Spinal cord (tissue), 9 donors: ENCODE data around the gene LOC101059915.
"Not testable (repeated sequence)": the region's sequence is repeated elsewhere in the genome, so short reads cannot be mapped to it uniquely, and the experiment has no call there.

Experiments used
- DNase-seq, 6 donors: peaks; one replicate each; pipeline versions ENCODE4 v3.0.0 to v3.0.0-alpha.2; 2013 to 2015; ENCODE audit warnings: low spot score in 6 of 6, low read depth in 4 of 6
- H3K27ac ChIP-seq: one replicate; pipeline ENCODE4 v1.5.1; 2013; ENCODE audit warnings: low read depth, low read length, control low read depth
- H3K27me3 ChIP-seq: one replicate; pipeline ENCODE4 v1.6.1; 2013; ENCODE audit warnings: low read length; ENCODE audit not compliant: control insufficient read depth, insufficient read depth
- H3K36me3 ChIP-seq: one replicate; pipeline ENCODE4 v1.6.1; 2013; ENCODE audit warnings: low read length; ENCODE audit not compliant: control insufficient read depth, insufficient read depth
- H3K4me1 ChIP-seq: one replicate; pipeline ENCODE4 v1.6.1; 2013; ENCODE audit warnings: low read length; ENCODE audit not compliant: control insufficient read depth, insufficient read depth
- H3K4me3 ChIP-seq: one replicate; pipeline ENCODE4 v1.5.1; 2013; ENCODE audit warnings: low read depth, low read length, control low read depth
- H3K9me3 ChIP-seq: one replicate; pipeline ENCODE4 v1.6.1; 2013; ENCODE audit warnings: low read length; ENCODE audit not compliant: control insufficient read depth, insufficient read depth
- WGBS: methylation state at CpG from one replicate; pipeline ENCODE4 v1.1.5; 2013; ENCODE audit warnings: missing lambda C conversion rate; ENCODE audit not compliant: insufficient coverage; 5-methylcytosine and 5-hydroxymethylcytosine counted together
- donor health status: healthy.

The LOC101059915 gene

DNA sequence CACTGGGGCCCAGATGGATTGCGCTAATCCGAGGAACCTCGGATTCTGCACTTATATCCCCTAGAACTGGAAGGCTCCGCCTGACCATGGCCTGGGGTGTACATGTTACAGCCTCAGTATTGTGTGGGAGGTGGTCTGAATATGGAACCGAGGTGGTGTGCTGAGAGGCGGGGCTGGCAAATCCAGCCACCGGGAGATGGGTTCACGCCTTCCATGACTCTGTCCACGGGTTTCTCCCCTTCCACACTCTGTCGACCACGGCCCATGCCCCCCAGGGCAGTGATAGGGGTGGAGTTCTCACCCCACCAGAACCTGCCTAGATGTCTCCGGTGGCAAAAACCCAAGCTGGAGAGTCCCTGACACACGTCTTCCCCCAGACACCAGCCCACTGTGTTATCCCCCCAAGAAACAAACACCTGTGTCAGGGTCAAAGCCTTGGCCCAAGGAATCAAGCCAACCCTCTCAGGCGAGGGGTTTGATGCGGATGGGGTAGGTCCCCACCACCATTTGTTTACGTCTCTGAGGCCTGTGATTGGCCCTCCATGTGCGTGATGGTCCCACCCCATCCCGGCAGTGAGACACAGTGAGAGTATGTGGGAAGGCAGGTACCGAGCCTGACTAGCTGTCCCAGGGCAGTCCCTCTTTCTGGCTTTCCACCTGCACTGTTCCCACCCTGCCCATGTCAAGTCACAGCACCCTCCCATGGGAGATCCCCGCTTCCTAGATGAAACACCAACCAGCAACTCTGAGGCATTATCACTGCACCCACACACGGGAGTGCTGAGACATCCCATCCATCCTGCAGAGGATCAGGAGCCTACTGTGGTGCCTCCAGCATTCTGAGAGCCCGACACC lies 6.6 kb upstream of the LOC101059915 start:
- H3K4me3 ChIP-seq = no peak overlapping the region
- H3K9me3 ChIP-seq = no peaks in the 10 kb centered on the region
- no peaks in the 10 kb centered on the region for H3K36me3 ChIP-seq
- no peak for DNase-seq
- H3K4me1 ChIP-seq = no peaks in the 10 kb centered on the region
- H3K27ac ChIP-seq = no peak overlapping the region
- 76% methylated on average over 14 of the region's 22 CpGs for WGBS
- H3K27me3 ChIP-seq = no peaks in the 10 kb centered on the region

- no peak for DNase-seq
- Histone ChIP-seq H3K36me3 (peaks cover 2% of the 10 kb centered on the region), H3K4me3 (no peak overlapping the region), H3K9me3 (peaks cover under 1% of the 10 kb centered on the region), H3K27ac (no peak overlapping the region), H3K4me1 (no peaks in the 10 kb centered on the region), H3K27me3 (no peaks in the 10 kb centered on the region)
- WGBS = 82% methylated on average over 10 of the region's 12 CpGs
These were observed 5.4 kb upstream of the LOC101059915 start for GRCh38 chrX:71661919-71662318.

GRCh38 chrX:71662654-71663053 lies 4.7 kb upstream of the LOC101059915 start:
- H3K27me3 ChIP-seq, H3K36me3 ChIP-seq, H3K4me3 ChIP-seq, H3K4me1 ChIP-seq, DNase-seq, H3K9me3 ChIP-seq, H3K27ac ChIP-seq: not testable (repeated sequence)
- 76% methylated on average over 8 of the region's 11 CpGs for WGBS

DNA sequence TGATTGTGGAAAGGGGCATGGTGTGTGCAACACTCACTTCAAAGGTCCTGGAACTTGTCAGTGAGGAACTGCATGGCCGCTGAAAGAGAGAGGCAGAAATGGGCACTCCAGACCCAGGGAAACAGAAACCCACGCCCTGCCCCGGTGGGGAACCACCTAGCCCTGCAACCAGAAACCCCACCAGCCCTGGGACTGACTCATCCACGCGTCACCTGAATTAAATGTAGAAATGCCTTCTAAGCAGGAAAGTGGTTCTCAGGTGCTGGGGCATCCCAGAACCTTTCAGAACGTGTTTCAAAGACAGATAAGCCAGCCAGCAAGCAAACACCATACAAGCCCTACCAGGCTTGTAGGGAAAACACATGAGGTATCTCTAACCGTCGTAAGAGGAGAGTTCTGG lies 4.1 kb upstream of the LOC101059915 start:
- WGBS = 88% methylated on average over 5 of the region's 8 CpGs
- H3K27me3 ChIP-seq, H3K4me1 ChIP-seq, H3K4me3 ChIP-seq, DNase-seq, H3K27ac ChIP-seq, H3K36me3 ChIP-seq, H3K9me3 ChIP-seq: not testable (repeated sequence)

DNA sequence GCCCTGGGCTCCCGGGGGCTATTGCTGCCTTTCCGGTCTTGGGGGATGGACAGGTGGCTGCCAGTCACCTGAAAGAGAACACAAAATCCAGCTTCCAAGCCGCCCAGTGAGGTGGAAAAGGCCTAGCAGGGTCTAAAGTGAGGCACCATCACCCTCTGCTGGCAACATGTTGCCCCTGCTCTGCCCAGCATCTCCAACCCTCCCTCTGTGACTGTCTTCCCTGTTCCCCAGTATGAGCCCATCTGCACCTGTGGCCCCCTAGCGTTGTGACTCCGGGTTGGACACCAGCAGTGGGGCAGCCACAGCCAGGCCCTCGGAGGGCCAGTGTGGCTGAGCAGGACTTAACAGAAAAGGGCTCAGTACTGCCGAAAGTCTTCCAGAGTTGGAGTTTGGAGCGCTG lies 3.1 kb upstream of the LOC101059915 start:
- not testable (repeated sequence) for H3K27ac ChIP-seq, H3K9me3 ChIP-seq, H3K36me3 ChIP-seq, H3K27me3 ChIP-seq, DNase-seq, H3K4me3 ChIP-seq, H3K4me1 ChIP-seq
- WGBS = 36% methylated on average over 5 of the region's 8 CpGs

DNA sequence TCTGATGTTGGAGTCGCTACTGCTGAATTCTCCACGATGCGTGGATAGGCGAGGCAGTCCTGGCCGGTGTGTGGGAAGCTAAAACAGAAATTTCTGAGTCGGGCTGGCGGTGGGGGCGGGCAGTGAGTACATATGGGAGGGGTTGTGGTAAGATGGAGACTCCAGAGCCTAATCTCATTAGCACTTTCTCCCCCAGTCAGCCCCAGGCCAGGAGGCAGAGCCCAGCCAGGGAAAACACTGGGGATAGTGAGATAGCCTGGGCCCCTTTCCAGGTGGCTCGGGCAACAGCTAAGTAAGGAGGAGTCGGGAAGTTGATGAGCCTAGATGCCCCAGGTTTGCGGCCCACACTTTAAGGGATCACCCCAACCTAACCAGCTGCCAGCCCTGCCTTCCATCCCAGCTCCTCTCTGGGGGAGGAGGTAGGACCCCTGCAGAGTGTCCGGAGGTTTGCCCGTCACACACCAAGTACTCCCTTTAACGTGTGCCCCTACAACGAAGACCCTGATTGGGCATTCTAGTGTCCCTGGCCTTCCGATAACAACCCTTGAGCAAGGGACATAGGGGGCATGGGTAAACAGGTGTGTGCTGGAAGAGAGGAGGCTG lies 2.4 kb upstream of the LOC101059915 start:
- Histone ChIP-seq H3K36me3 (peaks cover 2% of the 10 kb centered on the region), H3K4me1 (no peaks in the 10 kb centered on the region), H3K27ac (no peak overlapping the region), H3K4me3 (no peak overlapping the region), H3K9me3 (peaks cover 2% of the 10 kb centered on the region), H3K27me3 (no peaks in the 10 kb centered on the region)
- DNase-seq = no peak
- WGBS = 92% methylated on average over 12 of the region's 16 CpGs

DNA sequence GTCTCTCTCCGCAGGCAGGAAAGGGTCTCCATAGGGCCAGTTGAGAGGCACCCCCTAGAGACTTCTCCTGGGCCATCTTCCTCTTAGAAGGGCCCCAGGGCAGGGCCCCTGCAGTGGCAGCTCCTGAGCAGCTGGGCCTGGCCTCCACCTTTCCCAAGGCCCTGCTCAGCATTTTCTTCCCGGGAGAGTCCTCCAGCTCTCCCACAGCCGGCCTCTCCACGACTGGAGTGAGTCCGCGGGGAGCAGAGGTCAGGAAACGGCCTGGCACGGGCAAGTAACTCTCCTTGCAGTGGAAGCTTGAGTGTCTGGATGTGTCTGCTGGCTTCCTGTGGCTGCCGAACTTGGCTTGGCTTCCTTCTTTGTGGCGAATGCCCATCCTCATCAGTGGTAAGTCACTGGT lies 1.6 kb upstream of the LOC101059915 start:
- no peak overlapping the region for H3K27ac ChIP-seq
- H3K4me1 ChIP-seq = no peaks in the 10 kb centered on the region
- DNase-seq = no peak
- no peak overlapping the region for H3K4me3 ChIP-seq
- H3K27me3 ChIP-seq = no peaks in the 10 kb centered on the region
- H3K9me3 ChIP-seq = peaks cover 2% of the 10 kb centered on the region
- H3K36me3 ChIP-seq = peaks cover 2% of the 10 kb centered on the region
- WGBS = 76% methylated on average over 10 of the region's 10 CpGs

- Histone ChIP-seq H3K36me3 (peaks cover 2% of the 10 kb centered on the region), H3K27ac (no peak overlapping the region), H3K27me3 (no peaks in the 10 kb centered on the region), H3K4me1 (no peaks in the 10 kb centered on the region), H3K4me3 (no peak overlapping the region), H3K9me3 (peaks cover 2% of the 10 kb centered on the region)
- DNase-seq = no peak
- WGBS = 91% methylated on average over 48 of the region's 48 CpGs
These were observed 814 bp upstream of the LOC101059915 start for GRCh38 chrX:71666240-71667223.

DNA sequence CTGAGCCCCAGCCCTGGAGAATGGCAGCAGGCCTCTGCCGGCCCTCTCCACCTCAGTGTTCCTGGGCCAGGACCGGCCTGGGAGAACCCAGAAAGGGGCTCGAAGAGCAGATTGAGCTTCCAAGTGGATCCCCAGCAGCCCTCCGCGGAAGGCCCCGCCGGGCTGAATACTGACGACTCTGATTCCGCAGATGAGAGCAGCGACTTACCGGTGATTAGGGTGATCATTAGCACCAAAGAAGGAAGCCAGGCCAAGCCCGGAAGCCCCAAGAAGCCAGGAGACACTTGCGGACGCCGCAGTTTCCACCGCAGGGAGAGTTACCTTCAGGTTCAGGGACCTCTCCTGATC lies 876 bp downstream of the LOC101059915 start:
- Histone ChIP-seq H3K4me3 (no peak overlapping the region), H3K36me3 (peaks cover 2% of the 10 kb centered on the region), H3K9me3 (peaks cover 2% of the 10 kb centered on the region), H3K4me1 (no peaks in the 10 kb centered on the region), H3K27ac (no peak overlapping the region), H3K27me3 (no peaks in the 10 kb centered on the region)
- WGBS = 91% methylated on average over 15 of the region's 16 CpGs
- no peak for DNase-seq
